ENCODE data around the gene DCANP1.

DNA sequence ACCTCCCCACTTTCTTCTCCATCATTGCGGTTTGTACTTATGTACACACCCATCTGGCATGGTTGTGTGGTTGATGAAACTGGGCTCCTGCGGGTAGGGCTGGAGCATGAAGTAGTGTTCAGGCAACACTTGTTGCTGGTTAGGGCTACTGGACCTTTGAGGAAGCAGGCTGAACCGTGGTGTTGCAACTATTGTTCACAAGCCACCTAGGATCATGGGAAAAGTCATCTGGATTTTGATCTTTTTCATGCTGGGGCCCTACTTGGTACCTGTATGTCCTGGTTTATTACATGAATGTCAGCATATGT, 45.1 kb upstream of the DCANP1 start:
- TF ChIP-seq POLR2A (IDR thresholded peaks at IDR 0.05; ENCODE audit: low read length) (no peak), EP300 (IDR thresholded peaks at IDR 0.05) (no peak), POLR2AphosphoS2 (conservative IDR thresholded peaks at IDR 0.05; ENCODE audit: low read length) (no peak), RFX5 (IDR thresholded peaks at IDR 0.05) (no peak), MYC (IDR thresholded peaks at IDR 0.05; ENCODE audit: borderline replicate concordance, low read length) (no peak), FOXS1 (CRISPR knock-in tag; IDR thresholded peaks at IDR 0.05) (no peak), BHLHE40 (IDR thresholded peaks at IDR 0.05; ENCODE audit: low read depth, low read length) (no peak), EHF (CRISPR knock-in tag; IDR thresholded peaks at IDR 0.05) (no peak), RCOR1 (IDR thresholded peaks at IDR 0.05; ENCODE audit: low read depth, low read length) (no peak)
- TF ChIP-seq, protein P1, sequence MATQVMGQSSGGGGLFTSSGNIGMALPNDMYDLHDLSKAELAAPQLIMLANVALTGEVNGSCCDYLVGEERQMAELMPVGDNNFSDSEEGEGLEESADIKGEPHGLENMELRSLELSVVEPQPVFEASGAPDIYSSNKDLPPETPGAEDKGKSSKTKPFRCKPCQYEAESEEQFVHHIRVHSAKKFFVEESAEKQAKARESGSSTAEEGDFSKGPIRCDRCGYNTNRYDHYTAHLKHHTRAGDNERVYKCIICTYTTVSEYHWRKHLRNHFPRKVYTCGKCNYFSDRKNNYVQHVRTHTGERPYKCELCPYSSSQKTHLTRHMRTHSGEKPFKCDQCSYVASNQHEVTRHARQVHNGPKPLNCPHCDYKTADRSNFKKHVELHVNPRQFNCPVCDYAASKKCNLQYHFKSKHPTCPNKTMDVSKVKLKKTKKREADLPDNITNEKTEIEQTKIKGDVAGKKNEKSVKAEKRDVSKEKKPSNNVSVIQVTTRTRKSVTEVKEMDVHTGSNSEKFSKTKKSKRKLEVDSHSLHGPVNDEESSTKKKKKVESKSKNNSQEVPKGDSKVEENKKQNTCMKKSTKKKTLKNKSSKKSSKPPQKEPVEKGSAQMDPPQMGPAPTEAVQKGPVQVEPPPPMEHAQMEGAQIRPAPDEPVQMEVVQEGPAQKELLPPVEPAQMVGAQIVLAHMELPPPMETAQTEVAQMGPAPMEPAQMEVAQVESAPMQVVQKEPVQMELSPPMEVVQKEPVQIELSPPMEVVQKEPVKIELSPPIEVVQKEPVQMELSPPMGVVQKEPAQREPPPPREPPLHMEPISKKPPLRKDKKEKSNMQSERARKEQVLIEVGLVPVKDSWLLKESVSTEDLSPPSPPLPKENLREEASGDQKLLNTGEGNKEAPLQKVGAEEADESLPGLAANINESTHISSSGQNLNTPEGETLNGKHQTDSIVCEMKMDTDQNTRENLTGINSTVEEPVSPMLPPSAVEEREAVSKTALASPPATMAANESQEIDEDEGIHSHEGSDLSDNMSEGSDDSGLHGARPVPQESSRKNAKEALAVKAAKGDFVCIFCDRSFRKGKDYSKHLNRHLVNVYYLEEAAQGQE (IDR thresholded peaks at IDR 0.05) = no peak
- TF ChIP-seq, protein P2, sequence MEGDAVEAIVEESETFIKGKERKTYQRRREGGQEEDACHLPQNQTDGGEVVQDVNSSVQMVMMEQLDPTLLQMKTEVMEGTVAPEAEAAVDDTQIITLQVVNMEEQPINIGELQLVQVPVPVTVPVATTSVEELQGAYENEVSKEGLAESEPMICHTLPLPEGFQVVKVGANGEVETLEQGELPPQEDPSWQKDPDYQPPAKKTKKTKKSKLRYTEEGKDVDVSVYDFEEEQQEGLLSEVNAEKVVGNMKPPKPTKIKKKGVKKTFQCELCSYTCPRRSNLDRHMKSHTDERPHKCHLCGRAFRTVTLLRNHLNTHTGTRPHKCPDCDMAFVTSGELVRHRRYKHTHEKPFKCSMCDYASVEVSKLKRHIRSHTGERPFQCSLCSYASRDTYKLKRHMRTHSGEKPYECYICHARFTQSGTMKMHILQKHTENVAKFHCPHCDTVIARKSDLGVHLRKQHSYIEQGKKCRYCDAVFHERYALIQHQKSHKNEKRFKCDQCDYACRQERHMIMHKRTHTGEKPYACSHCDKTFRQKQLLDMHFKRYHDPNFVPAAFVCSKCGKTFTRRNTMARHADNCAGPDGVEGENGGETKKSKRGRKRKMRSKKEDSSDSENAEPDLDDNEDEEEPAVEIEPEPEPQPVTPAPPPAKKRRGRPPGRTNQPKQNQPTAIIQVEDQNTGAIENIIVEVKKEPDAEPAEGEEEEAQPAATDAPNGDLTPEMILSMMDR (IDR thresholded peaks at IDR 0.05) = no peak
- TF ChIP-seq, protein P3, sequence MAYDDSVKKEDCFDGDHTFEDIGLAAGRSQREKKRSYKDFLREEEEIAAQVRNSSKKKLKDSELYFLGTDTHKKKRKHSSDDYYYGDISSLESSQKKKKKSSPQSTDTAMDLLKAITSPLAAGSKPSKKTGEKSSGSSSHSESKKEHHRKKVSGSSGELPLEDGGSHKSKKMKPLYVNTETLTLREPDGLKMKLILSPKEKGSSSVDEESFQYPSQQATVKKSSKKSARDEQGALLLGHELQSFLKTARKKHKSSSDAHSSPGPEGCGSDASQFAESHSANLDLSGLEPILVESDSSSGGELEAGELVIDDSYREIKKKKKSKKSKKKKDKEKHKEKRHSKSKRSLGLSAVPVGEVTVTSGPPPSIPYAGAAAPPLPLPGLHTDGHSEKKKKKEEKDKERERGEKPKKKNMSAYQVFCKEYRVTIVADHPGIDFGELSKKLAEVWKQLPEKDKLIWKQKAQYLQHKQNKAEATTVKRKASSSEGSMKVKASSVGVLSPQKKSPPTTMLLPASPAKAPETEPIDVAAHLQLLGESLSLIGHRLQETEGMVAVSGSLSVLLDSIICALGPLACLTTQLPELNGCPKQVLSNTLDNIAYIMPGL (CRISPR knock-in tag; IDR thresholded peaks at IDR 0.05; ENCODE audit: borderline replicate concordance) = no peak
